Measurements from ENCODE around the gene NRGN.
"Not testable (repeated sequence)": the region's sequence is repeated elsewhere in the genome, so short reads cannot be mapped to it uniquely, and the experiment has no call there.

Gene NRGN

GRCh38 chr11:124757320-124757719 is 17.6 kb downstream of the NRGN start:
- DNase-seq (ENCODE audit: low read depth, low spot score), result no peak

- DNase-seq (ENCODE audit: low read depth, low spot score), result no peak
Observed at GRCh38 chr11:124758355-124759265, 18.9 kb downstream of the NRGN start.

GRCh38 chr11:124759266-124760204 is 19.8 kb downstream of the NRGN start:
- no peak for DNase-seq (ENCODE audit: low read depth, low spot score)

- DNase-seq (ENCODE audit: low read depth, low spot score), result no peak
Observed at GRCh38 chr11:124760205-124760652, 20.5 kb downstream of the NRGN start.

- DNase-seq (ENCODE audit: low read depth, low spot score), result no peak
Observed at GRCh38 chr11:124760806-124761205, 21.1 kb downstream of the NRGN start.

- no peak for DNase-seq (ENCODE audit: low read depth, low spot score)
Observed at GRCh38 chr11:124761301-124762104, 21.8 kb downstream of the NRGN start.

GRCh38 chr11:124762105-124762623 is 22.4 kb downstream of the NRGN start, which contains the start of gene ESAM:
Gene ESAM (minus strand): TSS chr11:124762290. CDS start chr11:124762154, 136 bp downstream.
- DNase-seq (ENCODE audit: low read depth, low spot score), result no peak

GRCh38 chr11:124762624-124763155 is 22.9 kb downstream of the NRGN start:
- no peak for DNase-seq (ENCODE audit: low read depth, low spot score)

GRCh38 chr11:124763156-124763947 is 23.6 kb downstream of the NRGN start:
- peak; percentile 31 for DNase-seq (ENCODE audit: low read depth, low spot score)

GRCh38 chr11:124766156-124766555 is 26.4 kb downstream of the NRGN start:
- no peak for DNase-seq (ENCODE audit: low read depth, low spot score)

GRCh38 chr11:124768914-124769313 is 29.2 kb downstream of the NRGN start:
- no peak for DNase-seq (ENCODE audit: low read depth, low spot score)

- DNase-seq (ENCODE audit: low read depth, low spot score), result no peak
Observed at GRCh38 chr11:124769806-124770774, 30.3 kb downstream of the NRGN start.

- DNase-seq (ENCODE audit: low read depth, low spot score), result not testable (repeated sequence)
Observed at GRCh38 chr11:124770959-124771358, 31.2 kb downstream of the NRGN start.

- DNase-seq (ENCODE audit: low read depth, low spot score), result no peak
Observed at GRCh38 chr11:124776865-124777645, 37.3 kb downstream of the NRGN start.

- no peak for DNase-seq (ENCODE audit: low read depth, low spot score)
Observed at GRCh38 chr11:124778281-124778680, 38.5 kb downstream of the NRGN start.

GRCh38 chr11:124779568-124779967 is 39.8 kb downstream of the NRGN start:
- no peak for DNase-seq (ENCODE audit: low read depth, low spot score)

GRCh38 chr11:124783002-124783401 is 43.3 kb downstream of the NRGN start:
- DNase-seq (ENCODE audit: low read depth, low spot score), result no peak

- DNase-seq (ENCODE audit: low read depth, low spot score), result no peak
Observed at GRCh38 chr11:124784051-124784450, 44.3 kb downstream of the NRGN start.

All from smooth muscle cell of the brain vasculature (primary cell).